Measurements from ENCODE around the gene IQSEC3.

Gene IQSEC3

GRCh38 chr12:115960-116915, 49.7 kb downstream of the IQSEC3 start:
- no peak overlapping the region for H3K27ac ChIP-seq
- no peak overlapping the region for H3K4me3 ChIP-seq
- peaks cover 7% of the 10 kb centered on the region for H3K4me1 ChIP-seq
- H3K9me3 ChIP-seq: no peaks in the 10 kb centered on the region
- no peak overlapping the region for H3K4me2 ChIP-seq
- H4K20me1 ChIP-seq: no peaks in the 10 kb centered on the region
- TF ChIP-seq Cebpa-rat (IDR thresholded peaks at IDR 0.05): no peak
- no peak overlapping the region for H3K9ac ChIP-seq
- no peaks in the 10 kb centered on the region for H3K36me3 ChIP-seq
- H3K27me3 ChIP-seq: no peaks in the 10 kb centered on the region

GRCh38 chr12:117311-117710, 50.7 kb downstream of the IQSEC3 start:
- no peak overlapping the region for H3K9ac ChIP-seq
- H3K4me1 ChIP-seq: peaks cover 7% of the 10 kb centered on the region
- H3K27ac ChIP-seq: no peak overlapping the region
- H3K36me3 ChIP-seq: no peaks in the 10 kb centered on the region
- H3K4me3 ChIP-seq: no peak overlapping the region
- H3K27me3 ChIP-seq: no peaks in the 10 kb centered on the region
- no peak for TF ChIP-seq Cebpa-rat (IDR thresholded peaks at IDR 0.05)
- H4K20me1 ChIP-seq: no peaks in the 10 kb centered on the region
- H3K4me2 ChIP-seq: no peak overlapping the region
- H3K9me3 ChIP-seq: no peaks in the 10 kb centered on the region

- Histone ChIP-seq H4K20me1 (no peaks in the 10 kb centered on the region), H3K4me2 (no peak overlapping the region), H3K27me3 (no peaks in the 10 kb centered on the region), H3K4me3 (no peak overlapping the region), H3K36me3 (no peaks in the 10 kb centered on the region), H3K27ac (no peak overlapping the region), H3K9ac (no peak overlapping the region), H3K9me3 (no peaks in the 10 kb centered on the region), H3K4me1 (peaks cover 7% of the 10 kb centered on the region)
- no peak for TF ChIP-seq Cebpa-rat (IDR thresholded peaks at IDR 0.05)
These were observed 51.3 kb downstream of the IQSEC3 start for GRCh38 chr12:117816-118345.

GRCh38 chr12:118591-118990, 52.0 kb downstream of the IQSEC3 start:
- Histone ChIP-seq H3K36me3 (no peaks in the 10 kb centered on the region), H3K9ac (no peak overlapping the region), H3K4me1 (peaks cover 7% of the 10 kb centered on the region), H3K9me3 (no peaks in the 10 kb centered on the region), H4K20me1 (no peaks in the 10 kb centered on the region), H3K4me2 (no peak overlapping the region), H3K27me3 (no peaks in the 10 kb centered on the region), H3K27ac (no peak overlapping the region), H3K4me3 (no peak overlapping the region)
- no peak for TF ChIP-seq Cebpa-rat (IDR thresholded peaks at IDR 0.05)

- no peak for TF ChIP-seq Cebpa-rat (IDR thresholded peaks at IDR 0.05)
- no peak overlapping the region for H3K27ac ChIP-seq
- H3K9me3 ChIP-seq: no peaks in the 10 kb centered on the region
- H3K4me2 ChIP-seq: no peak overlapping the region
- H3K4me1 ChIP-seq: no peaks in the 10 kb centered on the region
- no peak overlapping the region for H3K9ac ChIP-seq
- H3K4me3 ChIP-seq: no peak overlapping the region
- H3K36me3 ChIP-seq: no peaks in the 10 kb centered on the region
- H4K20me1 ChIP-seq: no peaks in the 10 kb centered on the region
- H3K27me3 ChIP-seq: no peaks in the 10 kb centered on the region
These were observed 54.4 kb downstream of the IQSEC3 start for GRCh38 chr12:120951-121350.

GRCh38 chr12:121647-122046, 55.1 kb downstream of the IQSEC3 start:
- H3K9ac ChIP-seq: no peak overlapping the region
- H3K27me3 ChIP-seq: no peaks in the 10 kb centered on the region

GRCh38 chr12:125075-125474, 58.5 kb downstream of the IQSEC3 start:
- no peak overlapping the region for H3K4me3 ChIP-seq
- H3K9me3 ChIP-seq: no peaks in the 10 kb centered on the region
- H4K20me1 ChIP-seq: no peaks in the 10 kb centered on the region
- H3K27me3 ChIP-seq: no peaks in the 10 kb centered on the region
- no peak for TF ChIP-seq Cebpa-rat (IDR thresholded peaks at IDR 0.05)
- H3K9ac ChIP-seq: no peak overlapping the region
- no peak overlapping the region for H3K27ac ChIP-seq
- peaks cover 6% of the 10 kb centered on the region; the same call in 1 of the 2 replicates for H3K4me1 ChIP-seq
- no peaks in the 10 kb centered on the region for H3K36me3 ChIP-seq
- no peak overlapping the region for H3K4me2 ChIP-seq

More at GRCh38 chr12:121647-122046, 55.1 kb downstream of the IQSEC3 start:
- H3K9me3 ChIP-seq: no peaks in the 10 kb centered on the region
- no peaks in the 10 kb centered on the region for H4K20me1 ChIP-seq
- H3K36me3 ChIP-seq: no peaks in the 10 kb centered on the region
- H3K27ac ChIP-seq: no peak overlapping the region
- no peaks in the 10 kb centered on the region for H3K4me1 ChIP-seq
- H3K4me2 ChIP-seq: no peak overlapping the region
- no peak for TF ChIP-seq Cebpa-rat (IDR thresholded peaks at IDR 0.05)
- H3K4me3 ChIP-seq: no peak overlapping the region

GRCh38 chr12:125566-125965, 59.0 kb downstream of the IQSEC3 start:
- Histone ChIP-seq H3K9me3 (no peaks in the 10 kb centered on the region), H3K36me3 (no peaks in the 10 kb centered on the region), H4K20me1 (no peaks in the 10 kb centered on the region), H3K9ac (no peak overlapping the region), H3K27me3 (no peaks in the 10 kb centered on the region), H3K4me2 (no peak overlapping the region), H3K27ac (no peak overlapping the region), H3K4me3 (no peak overlapping the region), H3K4me1 (peaks cover 6% of the 10 kb centered on the region; the same call in 1 of the 2 replicates)
- TF ChIP-seq Cebpa-rat (IDR thresholded peaks at IDR 0.05): no peak

- no peak overlapping the region for H3K27ac ChIP-seq
- H3K27me3 ChIP-seq: no peaks in the 10 kb centered on the region
- no peak overlapping the region for H3K9ac ChIP-seq
These were observed 61.5 kb downstream of the IQSEC3 start for GRCh38 chr12:128079-128478.

GRCh38 chr12:129001-129400, 62.4 kb downstream of the IQSEC3 start:
- H3K27ac ChIP-seq: no peak overlapping the region
- H3K4me2 ChIP-seq: no peak overlapping the region
- peaks cover 6% of the 10 kb centered on the region; the same call in 1 of the 2 replicates for H3K4me1 ChIP-seq
- no peaks in the 10 kb centered on the region for H3K36me3 ChIP-seq
- no peaks in the 10 kb centered on the region for H4K20me1 ChIP-seq
- no peak overlapping the region for H3K4me3 ChIP-seq
- H3K27me3 ChIP-seq: no peaks in the 10 kb centered on the region
- no peaks in the 10 kb centered on the region for H3K9me3 ChIP-seq
- no peak overlapping the region for H3K9ac ChIP-seq
- TF ChIP-seq Cebpa-rat (IDR thresholded peaks at IDR 0.05): no peak

More at GRCh38 chr12:128079-128478, 61.5 kb downstream of the IQSEC3 start:
- peaks cover 6% of the 10 kb centered on the region; the same call in 1 of the 2 replicates for H3K4me1 ChIP-seq
- no peaks in the 10 kb centered on the region for H3K36me3 ChIP-seq
- no peak overlapping the region for H3K4me3 ChIP-seq
- no peak overlapping the region for H3K4me2 ChIP-seq
- TF ChIP-seq Cebpa-rat (IDR thresholded peaks at IDR 0.05): no peak
- H3K9me3 ChIP-seq: no peaks in the 10 kb centered on the region
- H4K20me1 ChIP-seq: no peaks in the 10 kb centered on the region

All from BLaER1 (cell line).